Activated T-cell treated with anti-CD3 and anti-CD28 coated beads for 4 hours (primary cell): ENCODE data around the gene PLEKHS1.

Experiments
- DNase-seq: peaks from one replicate; pipeline ENCODE4 v3.0.0-alpha.2; 2020

PLEKHS1 gene

GRCh38 chr10:113751181-113751732 is at the start of gene PLEKHS1:
TSS of gene PLEKHS1 (plus strand) at chr10:113751682. CDS start at chr10:113755278, 3,596 bp downstream.
- no peak for DNase-seq

- no peak for DNase-seq
These were observed 46.7 kb upstream of the PLEKHS1 start for GRCh38 chr10:113704637-113705343.

GRCh38 chr10:113705344-113705652 is 46.2 kb upstream of the PLEKHS1 start:
- DNase-seq, result no peak

- DNase-seq, result no peak
These were observed 44.9 kb upstream of the PLEKHS1 start for GRCh38 chr10:113706623-113707022.

GRCh38 chr10:113708640-113709039 is 42.8 kb upstream of the PLEKHS1 start:
- DNase-seq, result no peak

- DNase-seq, result no peak
These were observed 42.2 kb upstream of the PLEKHS1 start for GRCh38 chr10:113709221-113709838.

- DNase-seq, result no peak
These were observed 40.3 kb upstream of the PLEKHS1 start for GRCh38 chr10:113711142-113711541.

GRCh38 chr10:113712024-113712423 is 39.5 kb upstream of the PLEKHS1 start:
- no peak for DNase-seq

- no peak for DNase-seq
These were observed 38.5 kb upstream of the PLEKHS1 start for GRCh38 chr10:113712755-113713639.

GRCh38 chr10:113713640-113713982 is 37.9 kb upstream of the PLEKHS1 start:
- no peak for DNase-seq

- no peak for DNase-seq
These were observed 35.2 kb upstream of the PLEKHS1 start for GRCh38 chr10:113716109-113716910.

- no peak for DNase-seq
These were observed 32.3 kb upstream of the PLEKHS1 start for GRCh38 chr10:113718969-113719822.

GRCh38 chr10:113720386-113720785 is 31.1 kb upstream of the PLEKHS1 start:
- no peak for DNase-seq

- no peak for DNase-seq
These were observed 19.2 kb upstream of the PLEKHS1 start for GRCh38 chr10:113732160-113732881.

- no peak for DNase-seq
These were observed 18.5 kb upstream of the PLEKHS1 start for GRCh38 chr10:113732966-113733365.

GRCh38 chr10:113733635-113734034 is 17.8 kb upstream of the PLEKHS1 start:
- DNase-seq, result no peak

GRCh38 chr10:113735913-113736312 is 15.6 kb upstream of the PLEKHS1 start:
- DNase-seq, result no peak

GRCh38 chr10:113736576-113736975 is 14.9 kb upstream of the PLEKHS1 start:
- DNase-seq, result no peak

GRCh38 chr10:113739031-113739430 is 12.5 kb upstream of the PLEKHS1 start:
- DNase-seq, result no peak

GRCh38 chr10:113739577-113739976 is 11.9 kb upstream of the PLEKHS1 start:
- no peak for DNase-seq

- DNase-seq, result no peak
These were observed 10.6 kb upstream of the PLEKHS1 start for GRCh38 chr10:113740850-113741249.
